HepG2 (cell line): ENCODE data around the gene ABCA3. TPM values are rescaled to one million over a fixed set of nuclear protein-coding genes. Genes with fewer than 3 reads are reported as not detected.

Experiments
- ATM ChIP-seq: fragments of 450-650 bp; IDR thresholded peaks from 2 replicates; pipeline ENCODE4 v1.7.1; 2017; ENCODE audit warnings: mild to moderate bottlenecking, borderline replicate concordance
- CAMTA2 ChIP-seq: sonication (generic); formaldehyde crosslinking; IDR thresholded peaks from 2 replicates; pipeline ENCODE4 v1.4.0; 2020; ENCODE audit warnings: mild to moderate bottlenecking, missing genetic modification reagents, borderline replicate concordance
- DBP ChIP-seq: sonication (generic); formaldehyde crosslinking; IDR thresholded peaks from 2 replicates; pipeline ENCODE4 v1.4.0; 2020; ENCODE audit warnings: missing genetic modification reagents; ENCODE audit errors: not compliant biosample characterization
- ERF ChIP-seq: IDR thresholded peaks from 2 replicates; pipeline ENCODE4 v1.6.1; 2018; ENCODE audit warnings: missing biosample characterization, missing genetic modification reagents
- HES4 ChIP-seq: sonication (generic); formaldehyde crosslinking; IDR thresholded peaks from 2 replicates; pipeline ENCODE4 v1.9.0; 2021; ENCODE audit warnings: mild to moderate bottlenecking, missing genetic modification reagents, borderline replicate concordance
- PCBP1 ChIP-seq: fragments of 200-400 bp; formaldehyde crosslinking; IDR thresholded peaks from 2 replicates; pipeline ENCODE4 v1.6.1; 2017; ENCODE audit warnings: mild to moderate bottlenecking, low read depth, low read length, borderline replicate concordance
- PHF20 ChIP-seq: sonication (generic); formaldehyde crosslinking; IDR thresholded peaks from 2 replicates; pipeline ENCODE4 v1.5.0; 2020; ENCODE audit warnings: mild to moderate bottlenecking, missing genetic modification reagents
- REXO4 ChIP-seq: sonication (generic); formaldehyde crosslinking; IDR thresholded peaks from 2 replicates; pipeline ENCODE4 v1.8.0; 2022; ENCODE audit warnings: missing genetic modification reagents, mild to moderate bottlenecking, borderline replicate concordance
- TP53 ChIP-seq: sonication (generic); formaldehyde crosslinking; conservative IDR thresholded peaks from 2 replicates; pipeline ENCODE4 v1.4.0; 2020; ENCODE audit warnings: missing genetic modification reagents
- XBP1 ChIP-seq: sonication (generic); formaldehyde crosslinking; IDR thresholded peaks from 2 replicates; pipeline ENCODE4 v1.5.0; 2020; ENCODE audit warnings: missing genetic modification reagents
- ZNF124 ChIP-seq: sonication (generic); formaldehyde crosslinking; IDR thresholded peaks from 2 replicates; pipeline ENCODE4 v1.4.0; 2020; ENCODE audit warnings: missing genetic modification reagents
- ZNF225 ChIP-seq: sonication (generic); formaldehyde crosslinking; IDR thresholded peaks from 2 replicates; pipeline ENCODE4 v1.4.0; 2020; ENCODE audit warnings: mild to moderate bottlenecking, missing genetic modification reagents
- ZNF34 ChIP-seq: sonication (generic); formaldehyde crosslinking; IDR thresholded peaks from 2 replicates; pipeline ENCODE4 v1.4.0; 2020; ENCODE audit warnings: mild to moderate bottlenecking, missing genetic modification reagents, borderline replicate concordance
- ZNF460 ChIP-seq: sonication (generic); formaldehyde crosslinking; IDR thresholded peaks from 2 replicates; pipeline ENCODE4 v1.5.1; 2020; ENCODE audit warnings: missing genetic modification reagents, mild to moderate bottlenecking, borderline replicate concordance
- ZNF556 ChIP-seq: sonication (generic); formaldehyde crosslinking; IDR thresholded peaks from 2 replicates; pipeline ENCODE4 v1.4.0; 2020; ENCODE audit warnings: mild to moderate bottlenecking, missing genetic modification reagents, borderline replicate concordance
- ZNF704 ChIP-seq: sonication (generic); formaldehyde crosslinking; IDR thresholded peaks from 2 replicates; pipeline ENCODE4 v1.8.1; 2023; ENCODE audit warnings: mild to moderate bottlenecking, inconsistent platforms, moderate library complexity, missing genetic modification reagents, borderline replicate concordance
- polyA plus RNA-seq, 8 experiments: library from polyadenylated mRNA; depleted of rRNA in 3 of 8; stranded (reverse) in 7 of 8; unstranded in 1 of 8; fragments of >200 nt; fragmentation: Illumina TruSeq in 4 of 8; extraction: Trizol in 4 of 8; gene quantifications; 2 replicates each; pipeline versions ENCODE4 v1.2.1 to v1.2.3, GENCODE V29; 2011 to 2016; ENCODE audit warnings: low read depth in 4 of 8, missing spikeins in 1 of 8, mixed read lengths in 1 of 8; ENCODE audit not compliant: insufficient read depth in 1 of 8
- total RNA-seq, 5 experiments: library from RNA; depleted of rRNA; stranded (reverse); fragments of >200 nt; fragmentation: Illumina TruSeq; extraction: Trizol; gene quantifications; 2 replicates each; pipeline ENCODE4 v1.2.3, GENCODE V29; 2016; ENCODE audit warnings: low read depth in 1 of 5
- TF ChIP-seq, protein P1 (sequence below): sonication (generic); formaldehyde crosslinking; IDR thresholded peaks from 2 replicates; pipeline ENCODE4 v1.4.0; 2020; ENCODE audit warnings: mild to moderate bottlenecking, low read depth, missing genetic modification reagents
- TF ChIP-seq, protein P2 (sequence below): sonication (generic); IDR thresholded peaks from 2 replicates; pipeline ENCODE4 v1.6.1; 2016; ENCODE audit warnings: low read depth, borderline replicate concordance
- TF ChIP-seq, protein P3 (sequence below): sonication (generic); formaldehyde crosslinking; IDR thresholded peaks from 2 replicates; pipeline ENCODE4 v1.4.0; 2020; ENCODE audit warnings: low read depth, missing genetic modification reagents

Gene ABCA3
- total and polyA plus RNA-seq, 2 of the 13 experiments (the other 11 are each of a cell fraction or from before 2014, with no cell fraction given): 0.60 to 1.5 TPM

- TF ChIP-seq, protein P1, sequence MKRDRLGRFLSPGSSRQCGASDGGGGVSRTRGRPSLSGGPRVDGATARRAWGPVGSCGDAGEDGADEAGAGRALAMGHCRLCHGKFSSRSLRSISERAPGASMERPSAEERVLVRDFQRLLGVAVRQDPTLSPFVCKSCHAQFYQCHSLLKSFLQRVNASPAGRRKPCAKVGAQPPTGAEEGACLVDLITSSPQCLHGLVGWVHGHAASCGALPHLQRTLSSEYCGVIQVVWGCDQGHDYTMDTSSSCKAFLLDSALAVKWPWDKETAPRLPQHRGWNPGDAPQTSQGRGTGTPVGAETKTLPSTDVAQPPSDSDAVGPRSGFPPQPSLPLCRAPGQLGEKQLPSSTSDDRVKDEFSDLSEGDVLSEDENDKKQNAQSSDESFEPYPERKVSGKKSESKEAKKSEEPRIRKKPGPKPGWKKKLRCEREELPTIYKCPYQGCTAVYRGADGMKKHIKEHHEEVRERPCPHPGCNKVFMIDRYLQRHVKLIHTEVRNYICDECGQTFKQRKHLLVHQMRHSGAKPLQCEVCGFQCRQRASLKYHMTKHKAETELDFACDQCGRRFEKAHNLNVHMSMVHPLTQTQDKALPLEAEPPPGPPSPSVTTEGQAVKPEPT (CRISPR knock-in tag): peak; percentile 97
- TF ChIP-seq PHF20 (CRISPR knock-in tag): peak; percentile 58; the same call in 1 of the 2 replicates
- TF ChIP-seq ZNF124 (CRISPR knock-in tag): peak; percentile 96
- peak; percentile 84; the same call in 1 of the 2 replicates for TF ChIP-seq XBP1
- peak; percentile 97 for TF ChIP-seq ZNF704 (CRISPR knock-in tag)
- peak; percentile 93; the same call in 1 of the 2 replicates for TF ChIP-seq ZNF556 (CRISPR knock-in tag)
- TF ChIP-seq ZNF460 (CRISPR knock-in tag): no peak; the same call in 1 of the 2 replicates
- peak; percentile 95 for TF ChIP-seq ZNF225
- TF ChIP-seq ERF (CRISPR knock-in tag): peak; percentile 98
- TF ChIP-seq, protein P2, sequence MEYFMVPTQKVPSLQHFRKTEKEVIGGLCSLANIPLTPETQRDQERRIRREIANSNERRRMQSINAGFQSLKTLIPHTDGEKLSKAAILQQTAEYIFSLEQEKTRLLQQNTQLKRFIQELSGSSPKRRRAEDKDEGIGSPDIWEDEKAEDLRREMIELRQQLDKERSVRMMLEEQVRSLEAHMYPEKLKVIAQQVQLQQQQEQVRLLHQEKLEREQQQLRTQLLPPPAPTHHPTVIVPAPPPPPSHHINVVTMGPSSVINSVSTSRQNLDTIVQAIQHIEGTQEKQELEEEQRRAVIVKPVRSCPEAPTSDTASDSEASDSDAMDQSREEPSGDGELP: no peak
- peak; percentile 90; the same call in 1 of the 2 replicates for TF ChIP-seq HES4 (CRISPR knock-in tag)
- TF ChIP-seq PCBP1: no peak
- TF ChIP-seq ATM: no peak
- peak; percentile 84; the same call in 1 of the 2 replicates for TF ChIP-seq TP53
- TF ChIP-seq, protein P3, sequence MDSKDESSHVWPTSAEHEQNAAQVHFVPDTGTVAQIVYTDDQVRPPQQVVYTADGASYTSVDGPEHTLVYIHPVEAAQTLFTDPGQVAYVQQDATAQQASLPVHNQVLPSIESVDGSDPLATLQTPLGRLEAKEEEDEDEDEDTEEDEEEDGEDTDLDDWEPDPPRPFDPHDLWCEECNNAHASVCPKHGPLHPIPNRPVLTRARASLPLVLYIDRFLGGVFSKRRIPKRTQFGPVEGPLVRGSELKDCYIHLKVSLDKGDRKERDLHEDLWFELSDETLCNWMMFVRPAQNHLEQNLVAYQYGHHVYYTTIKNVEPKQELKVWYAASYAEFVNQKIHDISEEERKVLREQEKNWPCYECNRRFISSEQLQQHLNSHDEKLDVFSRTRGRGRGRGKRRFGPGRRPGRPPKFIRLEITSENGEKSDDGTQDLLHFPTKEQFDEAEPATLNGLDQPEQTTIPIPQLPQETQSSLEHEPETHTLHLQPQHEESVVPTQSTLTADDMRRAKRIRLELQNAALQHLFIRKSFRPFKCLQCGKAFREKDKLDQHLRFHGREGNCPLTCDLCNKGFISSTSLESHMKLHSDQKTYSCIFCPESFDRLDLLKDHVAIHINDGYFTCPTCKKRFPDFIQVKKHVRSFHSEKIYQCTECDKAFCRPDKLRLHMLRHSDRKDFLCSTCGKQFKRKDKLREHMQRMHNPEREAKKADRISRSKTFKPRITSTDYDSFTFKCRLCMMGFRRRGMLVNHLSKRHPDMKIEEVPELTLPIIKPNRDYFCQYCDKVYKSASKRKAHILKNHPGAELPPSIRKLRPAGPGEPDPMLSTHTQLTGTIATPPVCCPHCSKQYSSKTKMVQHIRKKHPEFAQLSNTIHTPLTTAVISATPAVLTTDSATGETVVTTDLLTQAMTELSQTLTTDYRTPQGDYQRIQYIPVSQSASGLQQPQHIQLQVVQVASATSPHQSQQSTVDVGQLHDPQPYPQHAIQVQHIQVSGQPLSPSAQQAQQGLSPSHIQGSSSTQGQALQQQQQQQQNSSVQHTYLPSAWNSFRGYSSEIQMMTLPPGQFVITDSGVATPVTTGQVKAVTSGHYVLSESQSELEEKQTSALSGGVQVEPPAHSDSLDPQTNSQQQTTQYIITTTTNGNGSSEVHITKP (CRISPR knock-in tag): no peak; the same call in 1 of the 2 replicates
- 0 out of 2 replicates have a peak, but pooled peaks have one; percentile 73 for TF ChIP-seq REXO4 (CRISPR knock-in tag)
- peak; percentile 96 for TF ChIP-seq CAMTA2 (CRISPR knock-in tag)
- no peak for TF ChIP-seq ZNF34
- TF ChIP-seq DBP (CRISPR knock-in tag): peak; percentile 98
These were observed at the start of gene ABCA3 (continued) for GRCh38 chr16:2340564-2341455.
